GM10266 (cell line): ENCODE measurements around the gene LAMP1.

Experiments used
- DNase-seq: peaks from one replicate; pipeline ENCODE4 v3.0.0; 2012; ENCODE audit errors: extremely low spot score
- TF ChIP-seq, protein P1 (sequence below): IDR thresholded peaks from 2 replicates; pipeline ENCODE4 v1.5.1; 2012; ENCODE audit warnings: mild to moderate bottlenecking, low read depth; ENCODE audit not compliant: control insufficient read depth, insufficient read depth; ENCODE audit errors: missing control alignments

The LAMP1 gene

DNA sequence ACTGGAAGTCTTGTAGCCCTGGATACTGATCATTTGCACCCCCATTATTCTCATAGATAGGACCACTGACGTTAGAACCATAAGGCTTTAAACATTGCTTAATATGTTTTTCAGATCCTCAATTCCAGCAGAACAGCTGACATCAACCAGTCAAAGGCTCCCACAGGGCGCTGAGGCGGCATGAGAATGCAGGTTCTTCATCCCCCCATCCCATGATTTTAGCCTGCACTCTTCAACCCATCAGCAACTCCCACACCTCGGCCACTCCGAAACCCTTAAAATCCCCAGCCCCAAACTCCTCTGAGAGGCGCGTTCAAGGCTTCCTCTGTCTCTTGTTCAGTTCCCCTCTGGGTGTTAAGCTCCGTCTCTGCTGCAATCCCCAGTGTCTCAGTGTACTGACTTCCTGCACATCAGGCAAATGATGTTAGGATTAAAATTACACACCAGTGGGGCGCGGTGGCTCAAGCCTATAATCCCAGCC, 24.3 kb upstream of the LAMP1 start:
- TF ChIP-seq, protein P1, sequence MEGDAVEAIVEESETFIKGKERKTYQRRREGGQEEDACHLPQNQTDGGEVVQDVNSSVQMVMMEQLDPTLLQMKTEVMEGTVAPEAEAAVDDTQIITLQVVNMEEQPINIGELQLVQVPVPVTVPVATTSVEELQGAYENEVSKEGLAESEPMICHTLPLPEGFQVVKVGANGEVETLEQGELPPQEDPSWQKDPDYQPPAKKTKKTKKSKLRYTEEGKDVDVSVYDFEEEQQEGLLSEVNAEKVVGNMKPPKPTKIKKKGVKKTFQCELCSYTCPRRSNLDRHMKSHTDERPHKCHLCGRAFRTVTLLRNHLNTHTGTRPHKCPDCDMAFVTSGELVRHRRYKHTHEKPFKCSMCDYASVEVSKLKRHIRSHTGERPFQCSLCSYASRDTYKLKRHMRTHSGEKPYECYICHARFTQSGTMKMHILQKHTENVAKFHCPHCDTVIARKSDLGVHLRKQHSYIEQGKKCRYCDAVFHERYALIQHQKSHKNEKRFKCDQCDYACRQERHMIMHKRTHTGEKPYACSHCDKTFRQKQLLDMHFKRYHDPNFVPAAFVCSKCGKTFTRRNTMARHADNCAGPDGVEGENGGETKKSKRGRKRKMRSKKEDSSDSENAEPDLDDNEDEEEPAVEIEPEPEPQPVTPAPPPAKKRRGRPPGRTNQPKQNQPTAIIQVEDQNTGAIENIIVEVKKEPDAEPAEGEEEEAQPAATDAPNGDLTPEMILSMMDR = no peak
- no peak for DNase-seq

DNA sequence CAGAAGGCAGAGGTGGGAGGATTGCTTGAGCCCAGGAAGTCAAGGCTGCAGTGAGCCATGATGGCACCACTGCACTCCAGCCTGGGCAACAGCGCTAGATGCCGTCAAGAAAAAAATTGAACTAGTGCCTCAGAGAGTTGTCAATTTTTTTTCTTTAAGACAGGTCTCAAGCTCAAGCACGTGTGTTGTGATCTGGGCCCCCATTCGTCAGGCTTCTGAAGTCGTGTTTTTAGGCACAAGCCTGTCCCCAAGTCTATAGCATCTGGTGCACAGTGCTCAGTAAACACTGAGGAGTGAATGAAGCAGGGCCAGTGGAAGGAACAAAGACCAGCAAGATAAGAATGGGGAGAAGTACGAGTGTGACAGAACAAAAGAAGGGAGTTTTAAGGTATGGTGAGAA, 23.7 kb upstream of the LAMP1 start:
- TF ChIP-seq, protein P1 = no peak
- DNase-seq = no peak

DNA sequence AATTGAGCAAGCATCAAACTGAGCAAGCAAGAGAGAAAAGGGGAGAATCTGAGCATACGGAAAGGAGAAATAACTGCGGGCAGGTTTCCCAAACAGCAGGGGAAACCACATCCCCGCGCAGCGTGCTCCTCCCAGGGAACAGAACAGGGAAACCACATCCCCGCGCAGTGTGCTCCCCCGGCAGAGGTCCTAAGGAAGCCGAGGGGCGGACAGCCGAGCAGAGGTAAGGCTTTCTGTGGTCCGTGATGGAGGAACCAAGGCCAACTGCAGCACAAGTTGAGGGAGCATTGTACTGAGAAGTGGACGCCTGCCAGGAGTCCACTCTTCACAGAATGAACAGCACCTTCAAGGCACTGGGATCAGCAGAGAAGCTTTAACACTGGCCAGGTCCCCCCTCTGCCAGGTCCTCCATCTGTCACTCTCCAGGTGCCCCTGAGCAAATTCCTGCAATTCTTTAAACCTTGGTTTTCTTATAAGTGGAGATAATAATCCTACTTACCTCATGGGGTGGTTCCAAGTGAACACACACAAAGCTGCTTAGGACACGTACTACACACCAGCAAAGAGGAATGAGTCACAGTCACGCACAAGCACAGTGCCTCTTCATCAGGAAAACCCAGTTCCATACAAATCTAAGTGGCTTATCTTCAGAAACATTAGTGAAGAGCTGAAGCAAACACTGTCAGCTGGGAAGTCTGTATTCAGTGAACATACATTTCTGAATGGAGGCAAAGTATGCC, 23.0 kb upstream of the LAMP1 start:
- no peak for DNase-seq

DNA sequence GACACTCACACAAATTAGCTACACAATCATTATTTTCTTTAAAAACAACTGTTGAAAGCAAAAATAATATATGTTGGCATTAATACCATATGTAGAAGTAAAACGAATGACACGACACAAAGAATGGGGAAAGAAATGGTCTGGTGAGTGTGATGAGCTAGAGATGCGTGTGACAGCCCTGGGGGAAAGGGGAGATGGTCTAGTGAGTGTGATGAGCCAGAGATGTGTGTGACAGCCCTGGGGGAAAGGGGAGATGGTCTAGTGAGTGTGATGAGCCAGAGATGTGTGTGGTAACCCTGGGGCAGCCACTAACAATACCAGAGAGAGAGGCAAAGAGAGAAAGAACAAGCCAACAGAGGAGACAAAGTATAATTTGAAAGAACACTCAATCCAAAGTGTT, 22.3 kb upstream of the LAMP1 start:
- DNase-seq = no peak
- TF ChIP-seq, protein P1 = no peak

More for the DNA sequence above, 23.0 kb upstream of the LAMP1 start:
- TF ChIP-seq, protein P1 = no peak

DNA sequence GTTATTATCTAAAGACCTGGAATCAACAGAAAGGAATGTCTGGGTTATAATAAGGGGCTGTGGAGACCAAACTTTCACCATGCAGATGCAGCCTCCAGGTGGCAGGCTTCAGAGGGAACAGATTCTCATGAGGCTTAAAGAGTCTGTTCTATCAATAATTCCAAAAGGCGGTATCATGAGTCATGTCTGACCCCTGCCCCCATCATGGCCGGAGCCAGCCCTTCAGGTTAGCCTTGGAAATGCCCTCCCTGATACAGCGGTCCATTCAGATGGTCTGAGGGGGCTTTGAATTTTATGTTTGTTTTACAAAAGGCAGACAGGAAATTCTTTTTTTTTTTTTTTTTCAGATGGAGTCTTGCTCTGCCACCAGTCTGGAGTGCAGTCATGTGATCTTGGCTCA, 21.7 kb upstream of the LAMP1 start:
- TF ChIP-seq, protein P1 = peak; percentile 53

DNA sequence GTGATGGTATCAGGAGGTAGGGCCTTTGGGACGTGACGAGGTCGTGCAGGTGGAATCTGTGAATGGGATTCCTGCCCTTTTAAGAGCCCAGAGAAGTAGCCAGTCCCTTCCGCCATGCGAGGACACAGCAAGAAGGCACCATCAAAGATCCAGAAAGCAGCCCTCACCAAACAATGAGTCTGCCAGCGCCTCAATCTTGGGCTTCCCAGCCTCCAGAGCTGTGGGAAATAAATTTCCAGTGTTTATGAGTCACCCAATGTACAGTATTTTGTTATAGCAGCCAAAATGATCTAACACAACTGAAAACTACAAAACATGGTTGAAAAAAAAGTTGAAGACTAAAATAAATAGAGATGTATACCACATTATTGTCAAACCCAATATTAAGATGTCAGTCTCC, 16.9 kb upstream of the LAMP1 start:
- TF ChIP-seq, protein P1 = no peak
- DNase-seq = no peak

More for the DNA sequence above, 21.7 kb upstream of the LAMP1 start:
- DNase-seq = peak; percentile 20

DNA sequence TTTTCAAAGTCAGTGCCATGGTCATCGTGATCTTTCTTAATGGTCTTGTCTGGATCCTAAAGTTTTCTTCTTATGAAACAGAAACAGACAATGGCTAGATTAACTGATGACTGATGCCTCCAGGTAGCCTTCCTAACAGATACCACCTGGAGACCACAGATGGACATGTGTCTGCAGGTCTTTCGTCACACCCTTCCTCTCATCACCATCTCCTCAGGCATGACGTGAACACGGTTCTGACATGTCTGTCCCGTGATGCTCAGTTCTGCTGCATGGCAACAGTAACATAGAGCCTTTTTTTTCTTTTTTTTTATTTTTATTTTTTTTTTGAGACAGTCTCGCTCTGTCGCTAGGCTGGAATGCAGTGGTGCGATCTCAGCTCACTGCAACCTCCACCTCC, 13.1 kb upstream of the LAMP1 start:
- TF ChIP-seq, protein P1 = no peak
- DNase-seq = no peak
